NCI-H1694 (cell line): ENCODE results near the gene LVRN.

Experiments
- DNase-seq: peaks from one replicate; lab custom pipeline; 2025; lab: John Stamatoyannopoulos, UW

Gene LVRN

DNA sequence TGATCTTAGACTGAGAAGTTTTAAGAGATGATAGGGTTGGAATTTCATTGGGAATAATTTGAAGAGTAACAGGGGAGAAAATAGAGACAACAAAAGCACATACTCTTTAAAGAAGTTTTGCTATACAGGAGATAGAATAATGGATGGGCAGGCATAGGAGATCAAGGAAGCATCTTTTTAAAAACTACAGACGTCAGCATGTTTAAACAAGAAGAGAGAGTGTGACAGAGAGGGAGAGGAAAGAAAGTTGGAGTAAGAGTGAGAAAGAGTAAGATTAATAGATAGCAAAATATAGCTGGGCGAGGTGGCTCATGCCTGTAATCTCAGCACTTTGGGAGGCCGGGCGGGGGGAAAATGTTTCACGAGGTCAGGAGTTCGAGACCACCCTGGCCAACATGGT lies 5.3 kb upstream of the LVRN start:
- no peak for DNase-seq

DNA sequence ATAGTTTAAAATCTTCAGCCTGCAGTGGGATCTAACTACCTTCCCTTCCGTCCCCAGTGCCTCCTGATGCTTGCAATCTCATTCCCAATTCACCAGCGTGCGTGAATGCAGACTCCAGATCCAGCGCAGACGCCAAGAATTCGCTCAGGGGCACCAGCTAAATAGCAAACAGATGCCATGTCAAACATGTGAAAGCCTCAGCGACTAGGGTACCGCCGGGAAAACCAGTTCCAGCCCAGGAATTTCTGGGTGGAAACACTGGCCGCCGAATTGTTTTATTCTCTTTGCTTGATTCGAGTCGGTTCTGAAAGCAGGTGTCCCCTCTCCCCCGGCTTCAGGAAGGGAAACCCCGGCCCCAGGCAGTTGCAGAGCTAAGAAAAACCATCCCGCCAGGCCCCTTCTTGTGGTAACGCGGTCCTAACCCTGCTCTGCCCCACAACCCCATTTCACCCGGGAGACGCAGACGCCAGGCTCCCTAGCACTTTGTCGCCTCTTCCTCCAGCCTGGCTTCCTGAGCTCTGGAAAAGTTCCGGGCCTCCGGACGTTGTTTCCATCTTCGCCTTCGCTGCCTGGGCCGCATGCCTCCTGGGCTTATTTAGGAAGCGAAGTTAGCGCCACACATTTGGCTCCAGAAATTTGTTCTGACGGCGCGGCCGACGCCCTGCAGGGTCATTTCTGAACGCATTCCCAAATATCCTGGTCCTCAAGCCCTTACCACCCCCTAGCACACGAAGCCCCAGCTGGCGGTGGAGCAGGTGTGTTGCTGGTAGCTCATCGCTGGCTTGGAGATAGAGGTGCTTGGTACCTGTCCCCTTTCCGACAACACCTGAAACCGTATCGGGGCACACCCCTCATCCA lies 665 bp upstream of the LVRN start:
- no peak for DNase-seq

DNA sequence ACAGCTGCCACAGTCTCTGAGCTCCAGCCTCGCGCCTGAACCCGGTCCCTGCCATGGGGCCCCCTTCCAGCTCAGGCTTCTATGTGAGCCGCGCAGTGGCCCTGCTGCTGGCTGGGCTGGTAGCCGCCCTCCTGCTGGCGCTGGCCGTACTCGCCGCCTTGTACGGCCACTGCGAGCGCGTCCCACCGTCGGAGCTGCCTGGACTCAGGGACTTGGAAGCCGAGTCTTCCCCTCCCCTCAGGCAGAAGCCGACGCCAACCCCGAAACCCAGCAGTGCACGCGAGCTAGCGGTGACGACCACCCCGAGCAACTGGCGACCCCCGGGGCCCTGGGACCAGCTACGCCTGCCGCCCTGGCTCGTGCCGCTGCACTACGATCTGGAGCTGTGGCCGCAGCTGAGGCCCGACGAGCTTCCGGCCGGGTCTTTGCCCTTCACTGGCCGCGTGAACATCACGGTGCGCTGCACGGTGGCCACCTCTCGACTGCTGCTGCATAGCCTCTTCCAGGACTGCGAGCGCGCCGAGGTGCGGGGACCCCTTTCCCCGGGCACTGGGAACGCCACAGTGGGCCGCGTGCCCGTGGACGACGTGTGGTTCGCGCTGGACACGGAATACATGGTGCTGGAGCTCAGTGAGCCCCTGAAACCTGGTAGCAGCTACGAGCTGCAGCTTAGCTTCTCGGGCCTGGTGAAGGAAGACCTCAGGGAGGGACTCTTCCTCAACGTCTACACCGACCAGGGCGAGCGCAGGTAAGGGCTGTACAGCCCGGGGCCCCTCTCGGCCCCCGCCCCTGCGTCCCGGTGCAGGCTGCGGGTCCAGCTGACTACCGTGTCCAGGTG lies 509 bp downstream of the LVRN start:
- DNase-seq = no peak

DNA sequence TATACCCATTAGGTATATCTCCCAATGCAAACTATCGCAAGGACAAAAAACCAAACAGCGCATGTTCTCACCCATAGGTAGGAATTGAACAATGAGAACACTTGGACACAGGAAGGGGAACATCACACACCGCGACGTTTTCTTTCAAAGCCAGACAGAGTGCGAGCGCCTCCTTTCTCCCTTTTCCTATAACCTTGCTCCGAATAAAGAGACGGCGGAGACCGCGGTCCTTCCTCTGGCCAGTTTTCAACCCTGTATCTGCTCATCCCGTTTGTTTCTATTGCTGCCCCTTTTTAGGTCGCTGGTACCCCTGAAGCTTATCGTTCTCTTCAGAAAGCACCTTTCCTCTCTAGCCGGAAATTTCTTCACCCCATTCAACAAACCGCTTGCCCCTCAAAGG lies 1.3 kb downstream of the LVRN start:
- no peak for DNase-seq

DNA sequence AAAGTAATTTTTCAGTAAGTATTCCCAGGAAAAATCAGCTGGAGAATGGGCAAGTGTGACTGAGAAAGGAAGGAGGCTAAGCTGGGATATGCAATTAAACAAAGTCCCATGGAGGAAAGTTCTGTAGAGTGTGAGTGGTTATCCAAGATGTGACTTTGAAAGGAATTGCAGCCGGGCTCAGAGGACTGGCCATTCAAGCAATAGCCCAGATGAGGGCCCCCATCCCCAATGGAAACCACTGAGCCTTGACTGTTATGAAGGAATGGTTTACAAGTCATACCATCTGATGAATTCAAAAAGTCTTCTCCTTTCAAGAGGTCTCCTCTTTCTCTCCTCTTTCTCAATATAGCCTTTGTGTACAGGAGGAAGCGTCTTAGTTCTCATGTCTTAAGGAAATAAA lies 6.5 kb downstream of the LVRN start:
- no peak for DNase-seq

DNA sequence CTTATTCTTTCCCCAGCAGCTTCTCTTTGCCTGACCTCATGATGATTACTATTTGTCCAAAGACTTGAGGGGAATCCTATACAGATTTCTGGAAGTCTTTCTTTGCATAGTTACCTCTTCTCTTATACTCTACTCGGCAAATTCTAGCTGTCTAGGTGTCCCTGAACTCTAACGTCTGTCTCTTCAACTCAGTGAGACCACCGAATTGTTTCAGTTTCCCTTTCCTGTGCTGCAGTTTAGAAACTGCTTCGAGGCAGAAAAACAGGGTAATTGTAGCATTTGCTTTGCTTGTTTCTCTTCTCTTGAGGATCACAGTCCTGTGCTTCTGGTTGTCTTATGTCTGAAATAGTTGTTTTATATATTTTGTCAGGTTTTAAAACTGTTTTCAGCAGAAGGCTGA lies 14.8 kb downstream of the LVRN start:
- no peak for DNase-seq

DNA sequence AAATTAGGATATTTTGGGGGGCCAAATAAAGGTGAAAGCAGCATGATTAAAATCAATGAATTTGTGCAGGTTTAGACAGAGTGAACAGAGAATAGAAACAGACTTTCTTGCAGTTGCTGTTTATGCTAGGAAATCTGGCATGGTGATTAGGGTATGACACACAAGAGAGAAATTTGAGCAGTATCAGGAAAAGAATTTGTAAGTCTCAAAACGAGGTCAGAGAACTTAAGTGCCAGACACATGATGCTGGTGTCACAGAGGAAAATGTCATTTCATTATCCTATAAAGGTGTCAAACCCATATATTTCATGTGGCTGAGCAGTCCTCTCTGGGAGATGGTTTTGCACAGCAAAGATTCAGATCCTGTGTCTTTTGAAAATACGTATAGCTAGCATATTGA lies 15.7 kb downstream of the LVRN start:
- DNase-seq = no peak

DNA sequence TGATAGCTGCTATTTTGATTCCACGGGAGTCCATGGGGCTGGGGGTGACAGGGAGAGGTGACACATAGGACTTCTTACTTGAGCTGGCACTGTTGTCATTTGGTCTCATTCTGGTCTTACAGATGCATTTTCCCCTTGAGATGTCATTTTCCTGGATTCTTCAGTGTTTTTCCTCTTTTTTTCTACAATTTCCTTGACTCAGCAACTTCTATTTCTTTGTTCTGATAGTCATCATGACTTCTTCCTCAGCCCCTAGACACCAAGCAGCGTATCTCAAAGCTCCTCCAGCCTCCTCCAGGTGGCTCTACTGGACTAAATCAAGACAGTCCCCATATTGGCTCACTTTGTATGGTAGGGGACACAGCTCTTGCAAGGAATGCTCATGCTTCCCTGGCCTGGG lies 16.5 kb downstream of the LVRN start:
- DNase-seq = no peak

DNA sequence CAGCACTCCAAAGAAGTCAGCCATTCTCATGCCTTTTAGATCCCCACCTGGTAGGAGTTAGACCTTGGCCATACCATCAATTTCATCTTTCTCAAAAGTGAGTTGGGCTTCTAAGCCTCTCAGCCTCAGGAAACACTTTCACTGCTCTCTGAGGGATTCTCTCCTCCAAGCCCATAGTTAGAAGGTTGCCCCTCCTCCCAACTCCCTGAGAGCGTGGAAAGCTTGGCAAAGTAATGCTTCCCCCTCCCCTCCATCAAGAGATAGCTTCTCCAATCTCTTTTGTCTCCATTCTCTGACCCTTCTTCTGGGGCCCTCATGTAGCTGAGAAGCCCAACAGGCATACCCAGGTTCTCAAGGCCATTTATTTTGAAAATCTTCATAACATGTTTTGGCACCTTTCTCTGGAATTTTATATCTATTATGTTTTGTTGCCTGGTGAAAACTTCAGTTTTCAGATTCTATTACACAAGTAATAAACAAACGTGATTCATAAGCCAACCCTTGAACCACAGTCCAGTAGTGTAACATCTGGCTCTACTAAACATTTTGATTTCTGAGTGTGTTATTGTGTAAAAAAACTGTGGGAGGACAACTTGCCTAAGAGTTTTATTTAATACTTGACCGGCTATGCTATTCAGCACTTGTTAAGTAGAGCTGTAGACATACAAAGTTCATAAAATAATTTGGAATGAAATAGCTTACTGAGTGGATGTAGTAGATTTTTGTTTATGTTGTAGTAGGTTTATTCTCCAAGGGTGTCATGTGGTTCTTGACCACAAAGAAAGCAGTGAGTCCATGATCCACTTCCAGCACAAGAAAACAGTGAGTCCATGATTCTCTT lies 17.1 kb downstream of the LVRN start:
- no peak for DNase-seq

DNA sequence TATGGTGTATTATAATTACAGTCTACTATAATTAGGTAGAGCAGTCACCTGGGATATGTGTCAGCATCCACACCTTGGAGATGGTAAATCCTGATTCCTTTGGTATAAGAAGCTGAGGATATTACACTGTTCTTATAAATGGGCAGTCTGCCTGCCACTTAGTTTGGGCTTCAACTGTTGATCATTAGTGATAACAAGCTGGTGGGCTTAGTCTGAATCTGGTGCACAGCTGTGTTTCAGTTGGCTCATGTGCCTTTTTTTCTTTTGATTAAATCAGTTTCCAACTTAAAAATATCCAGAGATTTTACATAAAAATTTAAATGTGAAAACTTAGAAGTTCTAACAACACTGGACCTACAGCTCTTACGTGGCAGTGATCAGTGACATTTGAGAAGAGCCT lies 21.2 kb downstream of the LVRN start:
- DNase-seq = no peak

DNA sequence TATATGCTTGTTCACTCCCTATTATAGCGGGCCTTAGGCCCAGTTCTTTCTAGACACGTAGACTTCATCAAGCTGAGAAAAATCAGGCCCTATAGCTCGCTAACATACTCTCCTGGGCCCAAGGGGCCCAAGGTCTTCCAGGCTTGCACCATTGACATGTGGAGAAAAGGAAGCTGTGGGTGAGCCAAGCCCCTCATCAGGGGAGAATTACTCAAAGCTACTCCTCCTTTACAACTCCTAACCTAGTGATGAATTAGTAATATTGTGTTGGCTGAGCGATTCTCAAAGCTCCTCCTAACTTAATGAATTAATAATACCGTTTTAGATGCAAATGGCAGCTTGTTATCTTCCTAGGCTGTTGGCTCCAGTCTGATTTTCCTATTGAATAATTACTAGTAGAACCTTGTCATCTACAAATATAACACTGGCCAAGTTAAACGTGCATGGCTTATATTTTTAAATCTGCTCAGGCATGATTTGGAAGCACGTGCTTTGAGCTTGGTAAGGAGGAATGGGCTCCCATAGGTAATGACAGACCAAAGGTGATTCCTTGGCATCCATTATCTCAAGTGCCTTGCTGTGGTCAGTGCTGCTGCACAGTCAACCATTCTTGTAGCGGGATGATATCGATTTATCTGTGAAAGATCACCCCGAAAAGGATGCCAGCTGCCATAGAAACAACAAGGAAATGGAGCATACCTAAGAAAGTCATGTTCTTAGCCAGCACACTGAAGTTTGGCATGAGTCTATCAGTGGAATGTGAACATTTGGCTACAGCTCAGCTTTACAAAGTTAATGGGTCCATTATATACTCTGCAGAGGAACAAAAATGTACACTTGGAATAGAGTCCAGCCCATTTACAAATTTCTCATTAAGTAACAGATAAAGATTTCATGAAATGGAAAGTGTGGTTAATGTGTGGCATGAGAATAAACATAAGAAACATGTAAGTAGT lies 23.8 kb downstream of the LVRN start:
- no peak for DNase-seq

DNA sequence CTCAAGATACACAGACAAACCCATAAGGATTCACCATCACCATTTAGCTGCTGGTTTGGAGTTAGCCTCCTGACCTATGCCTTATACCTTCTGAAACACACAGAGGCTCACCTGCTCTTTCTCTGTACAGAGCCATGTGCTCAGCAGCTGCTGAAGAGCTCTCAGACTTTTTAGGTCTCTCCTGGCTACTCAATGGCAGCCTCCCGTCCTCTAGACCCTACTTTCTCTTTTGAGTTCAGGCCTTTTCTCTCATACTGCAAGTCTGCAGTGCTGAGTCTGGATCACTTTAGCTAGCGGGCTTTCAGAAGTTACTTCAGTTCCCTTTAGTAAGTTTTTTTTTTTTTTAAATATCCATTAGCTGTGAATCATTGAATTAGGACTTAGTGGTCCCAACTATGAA lies 25.7 kb downstream of the LVRN start:
- DNase-seq = no peak

DNA sequence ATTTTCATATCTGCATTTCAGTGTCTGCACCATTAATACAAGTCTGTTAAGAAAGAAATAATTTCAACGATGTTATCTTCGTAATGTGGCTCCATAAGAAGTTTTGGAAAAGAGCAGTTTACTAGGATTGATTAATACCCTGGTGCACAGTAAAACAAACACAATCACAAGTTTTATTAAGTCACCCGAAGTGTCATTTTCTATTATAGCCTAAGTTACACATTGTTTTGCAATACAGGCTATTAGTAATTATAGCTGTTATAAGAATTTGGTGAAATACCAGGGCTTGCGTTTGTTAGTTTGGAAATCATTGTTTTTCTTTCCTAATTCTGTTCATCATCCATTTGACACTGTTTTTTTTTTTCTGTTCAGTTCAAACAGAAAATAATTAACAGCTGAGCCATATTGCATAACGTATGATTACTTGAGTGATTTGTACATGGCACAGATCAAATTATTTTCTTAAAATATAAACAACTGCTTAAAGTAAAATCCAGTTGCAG lies 30.6 kb downstream of the LVRN start:
- no peak for DNase-seq

DNA sequence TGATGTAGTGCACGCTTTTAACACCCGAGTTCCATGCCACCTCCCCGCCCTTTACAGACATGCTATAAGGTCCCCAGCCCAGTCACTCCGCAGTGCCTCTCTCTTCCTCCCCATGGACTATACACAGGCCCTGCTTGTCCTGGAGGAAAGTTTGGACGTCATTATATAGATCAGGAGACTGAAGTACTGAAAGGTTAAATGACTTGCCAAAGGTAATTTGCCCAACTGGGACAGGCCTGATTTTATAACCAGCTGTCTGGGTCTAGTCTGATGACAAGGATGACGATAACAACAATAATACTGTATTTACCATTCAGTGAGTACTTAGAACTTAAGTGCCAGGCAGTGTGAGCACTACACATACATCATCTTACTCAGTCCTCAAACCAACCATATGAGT lies 33.1 kb downstream of the LVRN start:
- DNase-seq = no peak

DNA sequence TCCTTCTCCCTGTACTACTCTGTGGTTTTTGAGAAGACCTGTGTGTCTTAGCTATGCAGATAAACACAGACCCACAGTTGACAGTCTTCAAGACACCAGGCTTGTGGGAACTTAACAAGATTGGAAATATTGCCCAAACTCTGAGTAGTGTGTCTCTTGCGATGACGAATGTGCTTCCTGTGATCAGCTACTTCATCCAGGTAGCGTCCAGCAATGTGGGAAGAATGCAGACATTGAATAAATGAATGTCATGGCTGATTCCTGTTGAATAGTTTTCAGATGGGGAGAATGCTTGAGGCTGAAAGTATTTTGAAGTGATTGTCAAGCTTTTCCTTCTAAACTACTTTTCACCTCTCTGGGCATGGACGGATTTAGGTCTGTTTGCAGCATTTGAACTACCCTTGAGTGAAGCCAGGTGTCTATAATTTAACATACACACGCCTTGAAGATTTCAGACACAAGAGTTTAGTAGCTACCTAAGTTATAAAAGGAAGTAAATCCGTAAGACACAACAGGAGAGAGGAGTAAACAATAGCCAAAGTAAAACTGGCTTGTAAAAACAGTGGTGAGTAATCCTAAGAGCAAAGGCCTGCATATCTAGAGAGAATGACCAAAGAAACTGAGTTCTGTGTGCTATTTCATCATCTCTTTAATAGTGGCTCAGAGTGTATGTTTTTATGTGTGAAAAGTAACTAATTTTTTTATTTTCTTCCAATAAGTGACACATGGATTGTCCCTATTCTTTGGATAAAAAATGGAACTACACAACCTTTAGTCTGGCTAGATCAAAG lies 40.0 kb downstream of the LVRN start:
- DNase-seq = no peak

DNA sequence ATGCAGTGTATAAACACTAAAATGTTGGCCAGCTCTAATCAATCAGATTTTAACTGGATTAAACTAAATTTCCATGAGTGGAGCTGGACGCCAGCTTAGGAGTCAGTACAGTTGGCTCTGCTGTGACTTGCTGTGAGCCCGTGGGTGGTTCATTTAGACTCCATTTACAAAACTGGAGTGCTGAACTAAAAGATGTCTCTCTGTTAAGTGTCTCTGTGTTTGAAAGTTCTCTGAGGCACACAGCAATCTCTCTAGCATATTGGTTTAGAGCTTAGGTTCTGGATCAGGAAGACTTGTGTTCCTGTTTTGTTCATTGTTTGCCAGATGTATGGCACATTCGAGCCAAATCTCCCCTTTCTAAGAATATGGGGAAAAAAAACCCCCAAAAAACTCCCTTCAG lies 42.0 kb downstream of the LVRN start:
- DNase-seq = no peak

DNA sequence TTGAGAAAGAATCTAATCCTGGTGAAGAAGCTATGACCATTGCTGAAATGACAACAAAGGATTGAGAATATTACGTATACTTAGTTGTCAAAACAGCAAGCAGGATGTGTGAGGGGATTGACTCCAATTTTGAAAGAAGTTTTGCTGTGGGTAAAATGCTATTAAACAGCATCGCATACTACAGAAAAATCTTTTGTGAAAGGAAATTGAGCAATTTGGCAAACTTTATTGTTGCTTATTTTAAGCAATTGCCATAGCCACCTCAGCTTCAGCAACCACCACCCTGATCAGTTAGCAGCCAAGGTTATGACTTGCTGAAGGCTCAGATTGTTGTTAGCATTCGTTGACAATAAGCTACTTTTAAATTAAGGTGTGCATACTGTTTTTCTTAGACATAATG lies 47.5 kb downstream of the LVRN start:
- no peak for DNase-seq

DNA sequence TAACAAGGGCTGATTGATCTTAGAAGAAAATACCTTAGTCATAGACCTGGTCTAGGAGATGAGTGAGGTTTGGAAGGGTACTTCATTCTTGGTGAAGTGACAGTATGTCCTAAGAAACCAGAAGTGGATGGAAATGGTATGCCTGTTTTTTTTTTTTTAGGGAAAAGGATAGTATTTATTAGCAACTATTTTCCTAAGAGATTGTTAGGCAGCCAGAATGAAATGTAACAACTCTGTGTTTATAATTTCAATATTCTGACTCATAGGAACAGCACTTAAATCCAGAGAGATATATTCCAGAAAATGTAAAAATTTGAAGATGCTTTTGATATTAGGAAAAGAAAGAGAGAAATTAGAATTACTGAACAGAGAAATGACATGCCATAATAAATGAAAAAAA lies 48.8 kb downstream of the LVRN start:
- no peak for DNase-seq

DNA sequence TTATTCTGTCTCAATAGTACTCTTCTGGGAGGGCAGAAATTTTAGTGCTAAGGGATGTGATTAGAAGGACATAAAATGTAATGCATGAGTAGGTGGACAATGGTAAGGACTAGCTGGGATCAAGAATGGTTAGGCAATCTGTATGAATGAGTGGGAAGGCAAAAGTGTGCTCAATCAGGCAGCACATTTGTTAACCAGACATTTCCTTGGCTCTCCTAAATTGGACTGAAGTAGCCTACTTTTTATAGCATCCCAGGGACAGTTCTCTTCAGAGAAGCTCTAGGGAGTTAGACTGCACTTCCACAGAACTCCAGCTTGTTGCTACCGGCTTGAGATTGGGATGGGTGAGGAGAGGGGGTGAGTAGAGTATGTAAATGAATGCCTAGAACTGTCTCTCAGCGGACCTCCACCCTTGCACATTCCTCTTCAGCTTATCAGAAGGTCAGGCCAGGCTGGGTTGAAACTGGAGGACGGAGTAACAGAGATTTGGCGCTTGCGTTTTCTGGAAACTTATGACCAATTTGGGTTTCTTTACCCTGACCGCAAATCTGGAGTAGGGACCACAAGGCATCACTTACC lies 51.0 kb downstream of the LVRN start:
- no peak for DNase-seq

DNA sequence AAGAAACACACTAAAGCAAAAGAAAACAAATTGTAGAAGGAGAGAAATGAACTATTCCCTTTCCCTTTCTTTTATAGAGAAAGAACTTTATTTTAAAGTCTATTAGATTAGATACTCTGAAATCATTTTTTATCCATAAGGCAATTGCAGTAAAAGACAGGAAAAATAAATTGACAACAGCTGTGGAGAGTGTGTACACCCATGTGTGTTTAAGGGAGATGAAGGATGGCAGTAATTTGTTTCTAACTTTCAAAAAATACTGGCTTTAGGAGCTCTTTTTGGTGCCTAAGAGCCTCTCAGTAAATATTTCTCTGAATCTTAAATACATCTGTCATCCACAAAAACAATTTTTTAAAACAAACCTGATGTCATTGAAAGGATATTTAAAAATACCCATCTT lies 51.7 kb downstream of the LVRN start:
- no peak for DNase-seq
